ENCODE results near the gene DVL2. TPM values are rescaled to one million over a fixed set of nuclear protein-coding genes. Genes with fewer than 3 reads are reported as not detected.

The DVL2 gene
- total and polyA plus RNA-seq, 2 of the 13 experiments (the other 11 are each of a cell fraction or from before 2014, with no cell fraction given): 5.7 to 38.2 TPM

DNA sequence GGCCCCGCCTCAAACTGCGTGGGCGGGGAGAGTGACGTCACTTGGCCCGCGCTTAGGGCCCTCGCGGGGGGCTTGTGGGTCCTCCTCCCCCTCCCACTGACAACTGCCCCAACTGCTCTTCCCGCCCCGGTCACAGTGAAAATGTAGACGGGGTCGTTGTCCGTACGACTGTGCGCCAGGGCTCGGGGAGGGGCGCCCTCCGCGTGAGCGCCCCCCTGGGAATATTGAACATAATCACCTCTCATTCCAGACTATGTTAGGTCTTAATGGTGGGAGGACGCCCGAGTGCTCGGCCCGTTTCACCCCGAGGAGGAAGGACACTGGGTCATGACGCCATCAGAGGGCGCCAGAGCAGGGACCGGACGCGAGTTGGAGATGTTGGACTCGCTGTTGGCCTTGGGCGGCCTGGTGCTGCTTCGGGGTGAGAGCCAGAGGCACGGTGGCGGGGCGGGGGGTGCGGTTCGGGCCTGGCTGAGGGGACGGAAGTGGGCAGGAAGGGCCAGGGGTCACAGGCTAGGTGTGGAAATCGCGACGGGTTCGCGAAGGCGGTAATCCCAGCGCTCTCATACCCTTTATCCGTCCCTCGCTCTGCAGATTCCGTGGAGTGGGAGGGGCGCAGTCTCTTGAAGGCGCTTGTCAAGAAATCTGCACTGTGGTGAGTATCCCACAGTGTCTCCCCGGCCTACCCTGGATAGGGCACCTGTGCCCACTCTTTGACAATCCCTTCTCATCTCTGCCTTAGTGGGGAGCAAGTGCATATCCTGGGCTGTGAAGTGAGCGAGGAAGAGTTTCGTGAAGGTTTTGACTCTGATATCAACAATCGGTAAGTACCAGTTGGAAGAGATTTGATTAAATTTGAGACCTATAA is 18.1 kb upstream of the DVL2 start, which contains the start of gene ELP5 (continued):
- TF ChIP-seq, protein P1, sequence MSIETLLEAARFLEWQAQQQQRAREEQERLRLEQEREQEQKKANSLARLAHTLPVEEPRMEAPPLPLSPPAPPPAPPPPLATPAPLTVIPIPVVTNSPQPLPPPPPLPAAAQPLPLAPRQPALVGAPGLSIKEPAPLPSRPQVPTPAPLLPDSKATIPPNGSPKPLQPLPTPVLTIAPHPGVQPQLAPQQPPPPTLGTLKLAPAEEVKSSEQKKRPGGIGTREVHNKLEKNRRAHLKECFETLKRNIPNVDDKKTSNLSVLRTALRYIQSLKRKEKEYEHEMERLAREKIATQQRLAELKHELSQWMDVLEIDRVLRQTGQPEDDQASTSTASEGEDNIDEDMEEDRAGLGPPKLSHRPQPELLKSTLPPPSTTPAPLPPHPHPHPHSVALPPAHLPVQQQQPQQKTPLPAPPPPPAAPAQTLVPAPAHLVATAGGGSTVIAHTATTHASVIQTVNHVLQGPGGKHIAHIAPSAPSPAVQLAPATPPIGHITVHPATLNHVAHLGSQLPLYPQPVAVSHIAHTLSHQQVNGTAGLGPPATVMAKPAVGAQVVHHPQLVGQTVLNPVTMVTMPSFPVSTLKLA (IDR thresholded peaks at IDR 0.05): no peak
- TF ChIP-seq GABPB1 (CRISPR knock-in tag; IDR thresholded peaks at IDR 0.05) (peak; percentile 83), ZNF264 (CRISPR knock-in tag; IDR thresholded peaks at IDR 0.05) (no peak), ZNF720 (CRISPR knock-in tag; IDR thresholded peaks at IDR 0.05) (no peak), SAFB2 (CRISPR knock-in tag; IDR thresholded peaks at IDR 0.05; ENCODE audit: borderline replicate concordance, low read depth) (no peak; the same call in 1 of the 2 replicates), ZNF570 (CRISPR knock-in tag; IDR thresholded peaks at IDR 0.05; ENCODE audit: borderline replicate concordance) (no peak), NFE2 (CRISPR knock-in tag; IDR thresholded peaks at IDR 0.05) (no peak), NR2C2 (CRISPR knock-in tag; IDR thresholded peaks at IDR 0.05; ENCODE audit: borderline replicate concordance) (peak; percentile 90), SMARCC2 (IDR thresholded peaks at IDR 0.05) (no peak), SP2 (CRISPR knock-in tag; IDR thresholded peaks at IDR 0.05) (peak; percentile 48; the same call in 1 of the 2 replicates)
- TF ChIP-seq, protein P2, sequence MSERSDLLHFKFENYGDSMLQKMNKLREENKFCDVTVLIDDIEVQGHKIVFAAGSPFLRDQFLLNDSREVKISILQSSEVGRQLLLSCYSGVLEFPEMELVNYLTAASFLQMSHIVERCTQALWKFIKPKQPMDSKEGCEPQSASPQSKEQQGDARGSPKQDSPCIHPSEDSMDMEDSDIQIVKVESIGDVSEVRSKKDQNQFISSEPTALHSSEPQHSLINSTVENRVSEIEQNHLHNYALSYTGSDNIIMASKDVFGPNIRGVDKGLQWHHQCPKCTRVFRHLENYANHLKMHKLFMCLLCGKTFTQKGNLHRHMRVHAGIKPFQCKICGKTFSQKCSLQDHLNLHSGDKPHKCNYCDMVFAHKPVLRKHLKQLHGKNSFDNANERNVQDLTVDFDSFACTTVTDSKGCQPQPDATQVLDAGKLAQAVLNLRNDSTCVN (CRISPR knock-in tag; IDR thresholded peaks at IDR 0.05; ENCODE audit: borderline replicate concordance): peak; percentile 20
- TF ChIP-seq, protein P3, sequence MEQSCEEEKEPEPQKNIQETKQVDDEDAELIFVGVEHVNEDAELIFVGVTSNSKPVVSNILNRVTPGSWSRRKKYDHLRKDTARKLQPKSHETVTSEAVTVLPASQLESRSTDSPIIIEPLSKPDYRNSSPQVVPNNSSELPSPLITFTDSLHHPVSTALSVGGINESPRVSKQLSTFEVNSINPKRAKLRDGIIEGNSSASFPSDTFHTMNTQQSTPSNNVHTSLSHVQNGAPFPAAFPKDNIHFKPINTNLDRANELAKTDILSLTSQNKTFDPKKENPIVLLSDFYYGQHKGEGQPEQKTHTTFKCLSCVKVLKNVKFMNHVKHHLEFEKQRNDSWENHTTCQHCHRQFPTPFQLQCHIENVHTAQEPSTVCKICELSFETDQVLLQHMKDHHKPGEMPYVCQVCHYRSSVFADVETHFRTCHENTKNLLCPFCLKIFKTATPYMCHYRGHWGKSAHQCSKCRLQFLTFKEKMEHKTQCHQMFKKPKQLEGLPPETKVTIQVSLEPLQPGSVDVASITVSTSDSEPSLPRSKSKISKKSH (CRISPR knock-in tag; IDR thresholded peaks at IDR 0.05; ENCODE audit: borderline replicate concordance): peak; percentile 82
- TF ChIP-seq, protein P4, sequence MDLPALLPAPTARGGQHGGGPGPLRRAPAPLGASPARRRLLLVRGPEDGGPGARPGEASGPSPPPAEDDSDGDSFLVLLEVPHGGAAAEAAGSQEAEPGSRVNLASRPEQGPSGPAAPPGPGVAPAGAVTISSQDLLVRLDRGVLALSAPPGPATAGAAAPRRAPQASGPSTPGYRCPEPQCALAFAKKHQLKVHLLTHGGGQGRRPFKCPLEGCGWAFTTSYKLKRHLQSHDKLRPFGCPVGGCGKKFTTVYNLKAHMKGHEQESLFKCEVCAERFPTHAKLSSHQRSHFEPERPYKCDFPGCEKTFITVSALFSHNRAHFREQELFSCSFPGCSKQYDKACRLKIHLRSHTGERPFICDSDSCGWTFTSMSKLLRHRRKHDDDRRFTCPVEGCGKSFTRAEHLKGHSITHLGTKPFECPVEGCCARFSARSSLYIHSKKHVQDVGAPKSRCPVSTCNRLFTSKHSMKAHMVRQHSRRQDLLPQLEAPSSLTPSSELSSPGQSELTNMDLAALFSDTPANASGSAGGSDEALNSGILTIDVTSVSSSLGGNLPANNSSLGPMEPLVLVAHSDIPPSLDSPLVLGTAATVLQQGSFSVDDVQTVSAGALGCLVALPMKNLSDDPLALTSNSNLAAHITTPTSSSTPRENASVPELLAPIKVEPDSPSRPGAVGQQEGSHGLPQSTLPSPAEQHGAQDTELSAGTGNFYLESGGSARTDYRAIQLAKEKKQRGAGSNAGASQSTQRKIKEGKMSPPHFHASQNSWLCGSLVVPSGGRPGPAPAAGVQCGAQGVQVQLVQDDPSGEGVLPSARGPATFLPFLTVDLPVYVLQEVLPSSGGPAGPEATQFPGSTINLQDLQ (CRISPR knock-in tag; IDR thresholded peaks at IDR 0.05): no peak
- TF ChIP-seq, protein P5, sequence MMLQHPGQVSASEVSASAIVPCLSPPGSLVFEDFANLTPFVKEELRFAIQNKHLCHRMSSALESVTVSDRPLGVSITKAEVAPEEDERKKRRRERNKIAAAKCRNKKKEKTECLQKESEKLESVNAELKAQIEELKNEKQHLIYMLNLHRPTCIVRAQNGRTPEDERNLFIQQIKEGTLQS (CRISPR knock-in tag; IDR thresholded peaks at IDR 0.05): peak; percentile 2; the same call in 1 of the 2 replicates
- TF ChIP-seq, protein P6, sequence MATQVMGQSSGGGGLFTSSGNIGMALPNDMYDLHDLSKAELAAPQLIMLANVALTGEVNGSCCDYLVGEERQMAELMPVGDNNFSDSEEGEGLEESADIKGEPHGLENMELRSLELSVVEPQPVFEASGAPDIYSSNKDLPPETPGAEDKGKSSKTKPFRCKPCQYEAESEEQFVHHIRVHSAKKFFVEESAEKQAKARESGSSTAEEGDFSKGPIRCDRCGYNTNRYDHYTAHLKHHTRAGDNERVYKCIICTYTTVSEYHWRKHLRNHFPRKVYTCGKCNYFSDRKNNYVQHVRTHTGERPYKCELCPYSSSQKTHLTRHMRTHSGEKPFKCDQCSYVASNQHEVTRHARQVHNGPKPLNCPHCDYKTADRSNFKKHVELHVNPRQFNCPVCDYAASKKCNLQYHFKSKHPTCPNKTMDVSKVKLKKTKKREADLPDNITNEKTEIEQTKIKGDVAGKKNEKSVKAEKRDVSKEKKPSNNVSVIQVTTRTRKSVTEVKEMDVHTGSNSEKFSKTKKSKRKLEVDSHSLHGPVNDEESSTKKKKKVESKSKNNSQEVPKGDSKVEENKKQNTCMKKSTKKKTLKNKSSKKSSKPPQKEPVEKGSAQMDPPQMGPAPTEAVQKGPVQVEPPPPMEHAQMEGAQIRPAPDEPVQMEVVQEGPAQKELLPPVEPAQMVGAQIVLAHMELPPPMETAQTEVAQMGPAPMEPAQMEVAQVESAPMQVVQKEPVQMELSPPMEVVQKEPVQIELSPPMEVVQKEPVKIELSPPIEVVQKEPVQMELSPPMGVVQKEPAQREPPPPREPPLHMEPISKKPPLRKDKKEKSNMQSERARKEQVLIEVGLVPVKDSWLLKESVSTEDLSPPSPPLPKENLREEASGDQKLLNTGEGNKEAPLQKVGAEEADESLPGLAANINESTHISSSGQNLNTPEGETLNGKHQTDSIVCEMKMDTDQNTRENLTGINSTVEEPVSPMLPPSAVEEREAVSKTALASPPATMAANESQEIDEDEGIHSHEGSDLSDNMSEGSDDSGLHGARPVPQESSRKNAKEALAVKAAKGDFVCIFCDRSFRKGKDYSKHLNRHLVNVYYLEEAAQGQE (IDR thresholded peaks at IDR 0.05; ENCODE audit: borderline replicate concordance in 1 of 2, low read depth in 1 of 2, low read length in 2 of 2): no peak; a peak in 1 of 4 replicates
- TF ChIP-seq, protein P7, sequence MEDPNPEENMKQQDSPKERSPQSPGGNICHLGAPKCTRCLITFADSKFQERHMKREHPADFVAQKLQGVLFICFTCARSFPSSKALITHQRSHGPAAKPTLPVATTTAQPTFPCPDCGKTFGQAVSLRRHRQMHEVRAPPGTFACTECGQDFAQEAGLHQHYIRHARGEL (CRISPR knock-in tag; IDR thresholded peaks at IDR 0.05): peak; percentile 47; the same call in 1 of the 2 replicates

All from HepG2 (cell line).